NCI-H128 (cell line): ENCODE measurements around the gene TNRC6C.

ENCODE experiments used
- DNase-seq: peaks from one replicate; lab custom pipeline; 2025; ENCODE audit not compliant: unreplicated experiment; lab: John Stamatoyannopoulos, UW

TNRC6C gene

DNA sequence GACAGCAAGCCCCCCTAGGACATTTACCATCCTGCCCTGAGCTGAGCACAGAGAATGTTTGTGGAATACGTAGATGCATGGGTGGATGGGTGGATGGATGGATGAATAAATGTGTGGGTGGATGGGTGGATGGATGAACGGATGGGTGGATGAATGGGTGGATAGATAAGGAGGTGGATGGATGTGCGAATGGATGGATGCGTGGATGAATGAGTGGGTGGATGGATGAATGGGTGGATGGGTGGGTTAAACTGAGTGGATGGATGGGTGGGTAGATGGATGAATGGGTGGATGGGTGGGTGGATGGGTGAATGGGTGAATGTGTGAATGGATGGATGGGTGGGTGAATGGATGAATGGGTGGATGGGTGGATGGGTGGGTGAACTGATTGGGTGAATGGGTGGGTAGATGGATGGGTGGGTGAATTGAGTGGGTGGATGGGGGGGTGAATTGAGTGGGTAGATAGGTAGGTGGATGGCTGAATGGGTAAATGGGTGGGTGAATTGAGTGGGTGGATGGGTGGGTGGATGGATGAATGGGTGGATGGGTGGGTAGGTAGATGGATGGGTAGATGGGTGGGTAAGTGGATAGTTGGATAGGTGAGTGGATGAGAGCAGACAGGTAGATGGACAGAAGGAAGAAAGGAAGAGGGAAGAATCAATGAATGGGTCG lies 164.9 kb downstream of the TNRC6C start:
- DNase-seq: no peak

DNA sequence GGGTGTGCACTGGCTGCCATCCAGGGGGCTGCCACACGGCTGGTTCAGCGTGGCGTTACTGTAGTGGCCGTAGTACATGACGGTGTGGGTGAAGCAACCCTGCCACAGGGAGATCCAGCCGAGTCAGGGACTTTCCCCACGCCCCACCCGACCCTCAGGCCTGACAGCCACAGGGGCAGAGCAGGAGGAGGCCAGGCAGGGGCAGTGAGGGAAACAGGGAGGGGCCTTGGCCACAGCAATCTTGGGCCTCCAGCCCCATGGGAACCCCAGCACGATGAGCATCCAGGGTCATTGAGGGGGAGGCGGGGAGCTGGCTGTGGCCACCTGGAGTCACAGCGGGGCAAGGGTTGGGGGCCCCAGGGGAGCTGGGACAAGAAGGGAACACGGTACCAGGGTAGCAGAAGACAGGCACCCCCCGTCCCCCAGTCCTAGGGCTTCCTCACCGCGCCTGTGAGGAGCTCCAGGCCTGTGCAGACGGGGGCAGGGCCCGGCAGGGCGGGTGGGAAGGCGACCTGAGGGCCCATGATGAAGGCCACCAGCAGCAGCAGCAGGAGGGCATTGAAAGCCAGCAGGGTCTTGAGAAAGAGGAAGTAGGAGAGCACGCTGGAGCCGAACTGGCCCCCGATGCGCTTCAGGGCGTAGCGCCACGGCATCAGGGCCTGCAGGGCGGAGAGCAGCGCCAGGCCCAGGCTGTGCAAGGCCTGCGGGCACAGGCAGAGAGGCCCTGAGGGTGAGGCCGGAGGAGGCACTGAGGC lies 165.8 kb downstream of the TNRC6C start:
- no peak for DNase-seq

GRCh38 chr17:78124836-78125137 lies 166.3 kb downstream of the TNRC6C start:
- DNase-seq: no peak

DNA sequence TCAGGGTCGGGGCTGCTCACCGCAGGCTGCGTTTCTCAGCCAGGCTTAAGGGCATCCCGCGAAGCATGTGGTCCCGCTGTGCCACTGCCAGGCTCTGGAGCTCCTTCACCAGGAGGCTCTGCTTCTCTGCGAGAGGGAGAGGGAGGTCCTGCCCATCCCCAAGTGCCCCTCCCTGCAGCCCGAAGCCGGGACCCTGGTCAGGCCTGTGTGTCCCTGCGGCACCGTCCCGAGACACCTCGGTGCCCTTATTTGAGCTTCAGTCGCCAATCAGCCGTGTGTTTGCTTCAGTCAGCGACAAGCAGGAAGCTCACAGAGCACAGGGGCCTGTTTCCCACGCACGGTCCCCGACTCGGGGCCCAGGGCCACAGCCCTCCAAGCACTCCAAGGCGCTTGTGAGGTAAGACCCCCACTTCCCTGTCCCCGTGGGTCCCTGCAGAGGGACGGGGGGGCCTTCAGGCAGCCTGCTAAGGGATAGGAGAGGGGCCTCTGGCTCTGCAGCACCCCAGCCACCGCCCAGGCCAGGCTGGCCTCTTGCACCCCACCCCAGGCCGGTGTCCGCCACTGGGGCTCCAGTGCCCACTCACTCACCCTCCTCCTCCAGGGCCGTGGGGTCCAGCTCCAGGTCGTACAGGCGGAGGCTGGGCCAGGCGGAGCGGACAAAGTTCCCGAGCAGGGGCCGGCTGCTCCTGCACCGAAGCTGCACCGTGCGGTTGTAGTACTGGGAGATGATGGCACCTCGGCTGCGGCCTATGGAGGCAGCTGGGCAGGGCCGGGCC lies 166.8 kb downstream of the TNRC6C start:
- no peak for DNase-seq

GRCh38 chr17:78125976-78126894 lies 167.7 kb downstream of the TNRC6C start:
- DNase-seq: no peak

GRCh38 chr17:78126895-78127238 lies 168.4 kb downstream of the TNRC6C start:
- DNase-seq: no peak

DNA sequence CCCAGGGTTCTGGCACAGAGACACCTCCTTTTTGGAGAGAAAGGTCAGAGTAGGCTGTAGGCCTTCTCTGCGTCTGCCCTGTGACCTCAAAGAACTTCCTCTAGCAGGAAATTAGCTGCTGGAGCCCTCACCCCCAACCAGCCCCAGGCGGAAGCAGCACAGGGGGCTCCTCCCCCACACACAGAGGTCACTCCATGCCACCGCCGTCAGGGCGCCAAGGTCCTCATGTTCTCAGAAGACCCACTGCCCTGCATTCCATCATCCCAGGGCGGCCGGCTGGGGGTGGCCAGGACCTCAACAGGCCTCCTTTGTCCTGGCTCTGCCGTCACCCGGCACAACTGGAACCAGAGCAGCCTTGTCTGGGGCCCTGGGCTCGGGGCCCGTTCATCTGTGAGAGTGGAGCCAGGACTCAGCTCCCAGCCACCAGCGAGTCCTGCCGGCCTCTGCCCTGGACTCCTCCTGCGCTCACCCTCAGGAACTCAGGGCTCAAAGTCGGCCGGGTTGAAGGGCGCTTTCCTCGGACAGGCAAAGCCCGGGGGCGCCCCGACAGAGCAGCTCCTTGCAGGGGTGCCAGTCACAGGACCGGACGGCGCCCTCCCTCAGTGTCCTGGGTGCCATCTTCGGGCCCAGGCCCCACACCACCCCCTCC lies 168.9 kb downstream of the TNRC6C start:
- DNase-seq: no peak

DNA sequence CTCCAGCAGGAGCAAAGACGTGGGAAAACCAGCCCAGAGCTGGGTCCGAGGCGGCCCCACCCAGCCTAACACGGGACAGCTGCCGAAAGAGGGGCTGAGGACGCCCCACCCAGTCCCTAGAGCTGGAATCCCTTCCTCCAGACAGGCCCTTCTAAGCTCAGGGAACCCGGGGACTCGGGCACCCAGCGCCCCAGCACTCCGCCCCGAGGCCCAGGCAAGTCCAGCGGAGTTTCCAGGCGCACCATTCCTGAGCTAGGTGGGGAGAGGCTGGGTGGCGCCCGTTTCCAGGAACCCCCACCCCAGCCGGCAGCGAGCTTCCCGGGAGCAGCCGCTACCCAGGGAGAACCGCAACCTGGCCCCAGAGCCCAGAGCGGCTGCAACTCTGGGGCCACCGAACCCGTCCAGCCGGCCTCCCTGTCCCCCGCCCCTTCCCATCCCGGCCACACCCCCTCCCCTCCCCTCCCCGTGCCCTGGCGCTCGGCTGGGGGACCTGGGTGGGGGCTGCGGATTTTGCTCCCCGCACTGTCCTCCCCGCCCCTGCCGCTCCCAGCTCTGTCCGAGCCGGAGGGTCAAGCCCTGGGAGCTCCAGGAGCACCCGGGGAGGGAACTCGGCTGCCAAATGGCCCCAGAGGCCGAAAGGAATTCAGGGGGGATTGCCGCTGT lies 169.5 kb downstream of the TNRC6C start:
- DNase-seq: no peak

DNA sequence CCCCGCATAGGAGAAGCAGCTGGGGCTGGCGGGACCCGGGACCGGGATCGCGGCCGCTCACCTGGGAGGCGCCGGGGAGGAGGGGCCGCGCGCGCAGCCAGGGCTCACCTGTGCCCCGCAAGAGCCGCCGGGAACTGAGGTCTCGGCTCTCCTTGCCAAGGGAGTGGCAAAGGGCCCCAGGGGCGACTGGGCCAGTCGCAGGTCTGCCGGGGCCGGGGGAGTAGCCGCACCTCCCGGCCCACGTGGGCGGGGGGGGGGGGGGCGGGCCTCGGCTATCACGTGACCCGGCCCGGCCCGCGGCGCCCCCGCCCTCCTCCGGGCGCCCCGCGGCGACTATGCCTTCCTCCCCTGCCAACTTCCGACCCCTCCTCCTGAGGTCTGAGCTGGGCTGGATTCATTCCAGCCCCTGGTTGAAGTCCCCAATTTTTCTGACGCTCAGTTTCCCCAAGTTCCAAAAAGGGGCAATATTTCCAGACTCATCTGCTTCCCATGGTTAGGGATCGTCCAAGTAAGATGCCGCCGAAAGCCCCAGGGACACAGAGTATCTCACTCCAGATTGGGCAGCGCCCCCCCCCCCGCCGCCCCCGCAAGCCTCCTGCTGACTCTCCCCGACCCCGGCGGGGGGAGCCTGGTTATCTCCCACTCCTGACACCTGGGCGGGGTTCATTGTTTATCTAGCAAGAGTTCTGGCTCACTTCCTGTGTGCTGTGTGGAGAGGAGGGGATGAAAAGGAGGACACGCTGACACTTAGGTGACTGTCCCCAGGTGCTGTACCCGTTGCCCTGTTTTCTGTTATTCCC lies 170.2 kb downstream of the TNRC6C start, which contains the start of gene TMC6:
Gene TMC6, minus strand, starts transcription at position 205 of the 800 bp plus-strand sequence. CDS start 1,923 bp downstream, outside the sequence.
- no peak for DNase-seq

DNA sequence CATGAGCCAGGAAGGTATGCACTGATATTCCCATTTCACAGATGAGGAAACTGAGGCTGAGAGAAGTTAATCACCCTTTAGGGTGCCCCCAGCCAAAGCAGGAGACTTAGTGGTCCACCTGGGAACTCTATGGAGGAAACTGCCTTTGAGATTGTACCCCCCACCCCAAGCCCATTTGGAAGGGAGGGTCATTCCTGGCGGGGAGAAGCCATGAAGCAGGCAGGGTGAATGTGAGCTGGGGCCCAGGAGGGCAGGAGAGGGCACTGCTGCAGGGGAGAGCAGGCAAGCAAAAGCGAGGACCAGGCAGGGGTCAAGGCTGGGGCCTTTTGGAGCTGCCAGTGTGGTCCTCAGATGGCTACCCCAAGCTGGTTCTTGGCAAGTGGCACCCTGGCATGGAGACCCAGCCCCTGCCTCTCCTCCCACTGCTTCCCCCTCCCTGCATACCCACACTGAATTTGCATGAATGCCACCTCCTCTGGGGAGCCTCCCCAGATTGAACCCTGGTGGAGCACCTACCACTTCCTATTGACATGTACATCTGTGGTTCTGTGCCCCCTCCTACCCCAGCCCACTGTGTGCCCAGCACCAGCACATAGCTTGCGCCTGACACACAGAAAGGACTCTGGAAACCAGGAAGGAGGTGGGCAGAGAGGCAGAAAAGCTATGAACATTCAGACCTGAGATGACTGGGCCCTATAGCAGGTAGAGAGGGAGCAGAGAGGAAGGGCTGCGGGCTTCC lies 171.0 kb downstream of the TNRC6C start:
- DNase-seq: no peak

DNA sequence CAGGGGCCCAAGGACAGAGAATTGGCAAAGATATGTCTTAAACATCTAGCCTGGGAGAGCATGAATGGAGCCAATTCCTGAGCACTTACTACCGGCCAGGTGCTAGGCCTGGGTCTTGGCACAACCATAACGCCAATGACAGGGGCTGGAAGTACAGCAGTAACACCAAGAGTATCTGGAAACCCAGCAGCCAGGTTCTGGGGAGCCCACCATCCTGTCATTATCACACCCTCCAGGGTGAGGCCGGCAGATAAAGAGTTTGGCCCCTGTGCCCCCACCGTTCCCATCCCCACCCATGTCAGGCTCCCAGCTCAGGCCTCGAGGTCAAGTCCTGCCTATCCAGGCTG lies 171.6 kb downstream of the TNRC6C start:
- DNase-seq: no peak

DNA sequence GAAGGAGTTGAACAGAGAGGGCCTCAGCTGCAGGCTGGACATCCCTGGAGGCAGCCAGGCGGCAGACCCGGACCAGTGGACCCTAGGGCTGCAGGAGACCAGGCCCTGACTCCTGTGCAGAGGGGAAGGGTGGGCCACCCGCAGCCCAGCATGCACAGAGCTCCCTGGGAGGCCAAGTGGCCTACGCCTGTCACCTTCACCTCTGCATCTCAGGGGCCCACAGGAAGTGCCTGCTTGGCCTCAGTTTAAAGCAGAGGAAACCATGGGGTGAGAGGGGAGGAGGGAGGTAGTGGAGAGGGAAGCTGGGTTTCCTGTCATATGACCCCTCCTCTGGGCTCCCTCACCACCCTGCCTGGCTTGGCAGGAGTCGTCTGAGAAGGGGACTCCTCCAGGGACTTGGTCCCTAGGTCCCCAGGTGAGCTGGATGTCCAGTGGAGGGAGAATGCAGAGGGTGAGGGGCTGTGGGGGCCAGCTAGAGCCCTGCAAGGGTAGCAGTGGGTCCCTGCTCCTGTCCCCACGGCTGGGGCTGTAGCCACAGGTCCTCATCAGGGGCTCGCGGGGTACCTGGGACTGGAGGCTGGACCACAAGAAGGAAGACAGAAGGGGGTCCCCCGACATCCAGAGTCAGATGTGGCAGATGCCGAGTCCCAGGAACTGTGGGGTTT lies 172.1 kb downstream of the TNRC6C start, which contains the start of gene TMC8:
Gene TMC8, plus strand, starts transcription at position 335 of the 665 bp plus-strand sequence. CDS start 818 bp downstream, outside the sequence.
- DNase-seq: no peak

DNA sequence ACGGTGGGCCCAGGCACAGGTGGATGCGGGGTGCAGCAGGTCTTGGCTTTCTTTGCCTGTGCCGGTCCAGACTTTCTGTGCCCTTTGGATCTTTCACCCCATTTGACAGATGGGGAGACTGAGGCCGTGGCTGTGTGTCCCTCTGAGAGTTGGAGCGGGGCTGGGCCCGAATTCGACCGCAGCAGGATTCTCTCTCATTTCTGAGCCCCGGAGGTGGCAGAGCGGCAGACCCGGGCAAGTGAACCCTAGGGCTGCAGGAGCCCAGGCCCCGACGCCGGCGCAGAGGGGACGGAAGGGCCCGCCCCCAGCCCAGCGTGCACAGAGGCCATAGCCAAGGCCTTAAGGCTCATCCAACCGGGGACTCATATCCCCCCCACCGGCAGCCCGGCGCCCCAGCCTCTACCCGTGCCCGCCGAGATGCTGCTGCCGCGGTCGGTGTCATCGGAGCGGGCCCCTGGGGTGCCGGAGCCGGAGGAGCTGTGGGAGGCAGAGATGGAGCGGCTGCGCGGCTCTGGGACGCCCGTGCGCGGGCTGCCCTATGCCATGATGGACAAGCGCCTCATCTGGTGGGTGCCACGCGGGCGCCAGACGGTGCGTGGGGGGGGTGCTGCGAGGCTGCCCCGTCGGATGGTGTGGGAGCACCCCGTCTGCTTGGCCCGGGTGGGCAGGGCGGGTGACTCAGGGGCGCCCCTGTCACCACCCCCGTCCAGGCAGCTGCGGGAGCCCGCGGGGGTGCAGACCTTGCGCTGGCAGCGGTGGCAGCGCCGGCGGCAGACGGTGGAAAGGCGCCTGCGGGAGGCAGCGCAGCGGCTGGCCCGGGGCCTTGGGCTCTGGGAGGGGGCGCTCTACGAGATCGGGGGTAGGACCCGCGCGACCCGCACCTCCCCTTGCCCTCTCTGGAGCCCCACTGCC lies 172.9 kb downstream of the TNRC6C start:
- DNase-seq: no peak

DNA sequence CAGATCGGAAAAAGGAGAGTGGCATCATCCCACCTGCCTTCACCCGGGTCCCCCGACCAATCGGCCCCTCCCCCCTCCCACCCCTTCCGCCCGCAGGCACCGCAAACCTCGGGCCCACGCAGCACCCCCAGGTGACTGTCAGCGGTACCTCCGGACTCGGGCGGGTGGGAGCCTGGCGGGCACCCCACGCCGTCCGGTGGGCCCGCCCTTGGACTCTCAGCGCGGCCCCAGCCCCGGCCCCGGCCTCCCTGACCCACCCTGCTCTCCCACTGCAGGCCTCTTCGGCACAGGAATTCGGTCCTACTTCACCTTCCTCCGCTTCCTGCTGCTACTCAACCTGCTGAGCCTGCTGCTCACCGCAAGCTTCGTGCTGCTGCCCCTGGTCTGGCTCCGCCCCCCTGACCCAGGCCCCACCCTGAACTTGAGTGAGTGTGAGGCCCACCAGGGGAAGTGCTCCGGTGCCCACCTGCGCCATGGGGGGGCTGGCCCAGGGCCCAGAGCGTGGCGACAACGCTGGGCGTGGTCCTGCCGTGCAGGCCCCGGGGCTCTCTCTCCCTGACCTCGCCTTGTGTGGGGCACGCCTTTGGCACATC lies 173.7 kb downstream of the TNRC6C start:
- no peak for DNase-seq

- DNase-seq: no peak
Observed at GRCh38 chr17:78132767-78133178, 174.3 kb downstream of the TNRC6C start.

- DNase-seq: no peak
Observed at GRCh38 chr17:78133179-78133951, 174.9 kb downstream of the TNRC6C start.
